Mesendoderm (in vitro differentiated cells): Measurements from ENCODE around the gene RNF141.

ENCODE experiments used
- DNase-seq: peaks from one replicate; pipeline ENCODE4 v3.0.0; 2013
- H2AK5ac ChIP-seq: 2 replicates; pipeline ENCODE4 v1.6.1; 2013; ENCODE audit warnings: low read length, inconsistent platforms
- H2BK120ac ChIP-seq: 2 replicates; pipeline ENCODE4 v1.6.1; 2013; ENCODE audit warnings: low read depth, mild to moderate bottlenecking, low read length, moderate library complexity, mixed read lengths
- H2BK15ac ChIP-seq: replicated peaks from 2 replicates; pipeline ENCODE4 v1.6.1; 2013; ENCODE audit warnings: low read depth, mild to moderate bottlenecking, moderate library complexity
- H2BK5ac ChIP-seq: 2 replicates; pipeline ENCODE4 v1.6.1; 2013; ENCODE audit warnings: low read length, inconsistent platforms
- H3K18ac ChIP-seq: 2 replicates; pipeline ENCODE4 v1.6.1; 2013; ENCODE audit warnings: mild to moderate bottlenecking, low read length, mixed read lengths
- H3K23ac ChIP-seq: one replicate; pipeline ENCODE4 v1.6.1; 2013; ENCODE audit warnings: low read length
- H3K27ac ChIP-seq: 2 replicates; pipeline ENCODE4 v1.5.1; 2013; ENCODE audit warnings: low read depth, mild to moderate bottlenecking, inconsistent platforms, low read length, moderate library complexity
- H3K27me3 ChIP-seq: 2 replicates; pipeline ENCODE4 v1.6.1; 2013; ENCODE audit warnings: low read length, control low read depth, mild to moderate bottlenecking, inconsistent platforms; ENCODE audit not compliant: insufficient read depth, poor library complexity
- H3K36me3 ChIP-seq: 2 replicates; pipeline ENCODE4 v1.6.1; 2013; ENCODE audit warnings: low read length, inconsistent platforms; ENCODE audit not compliant: control insufficient read depth, insufficient read depth
- H3K4ac ChIP-seq: one replicate; pipeline ENCODE4 v1.6.1; 2013; ENCODE audit warnings: low read depth, mild to moderate bottlenecking, low read length, moderate library complexity
- H3K4me1 ChIP-seq: 2 replicates; pipeline ENCODE4 v1.6.1; 2013; ENCODE audit warnings: low read depth, low read length, inconsistent platforms; ENCODE audit not compliant: control insufficient read depth
- H3K4me2 ChIP-seq: 2 replicates; pipeline ENCODE4 v1.6.1; 2013; ENCODE audit warnings: low read length
- H3K4me3 ChIP-seq: 2 replicates; pipeline ENCODE4 v1.5.1; 2013; ENCODE audit warnings: mild to moderate bottlenecking, low read length
- H3K56ac ChIP-seq: one replicate; pipeline ENCODE4 v1.6.1; 2013; ENCODE audit warnings: low read length
- H3K79me1 ChIP-seq: 2 replicates; pipeline ENCODE4 v1.6.1; 2013; ENCODE audit warnings: low read length, inconsistent platforms
- H3K79me2 ChIP-seq: 2 replicates; pipeline ENCODE4 v1.6.1; 2013; ENCODE audit warnings: mild to moderate bottlenecking, low read length; ENCODE audit not compliant: control insufficient read depth, insufficient read depth
- H3K9ac ChIP-seq: 2 replicates; pipeline ENCODE4 v1.6.1; 2013; ENCODE audit warnings: low read length, inconsistent platforms
- H4K5ac ChIP-seq: one replicate; pipeline ENCODE4 v1.6.1; 2013; ENCODE audit warnings: low read length
- H4K8ac ChIP-seq: one replicate; pipeline ENCODE4 v1.6.1; 2013; ENCODE audit warnings: low read depth, mild to moderate bottlenecking, control low read depth, low read length, moderate library complexity
- WGBS: extraction: QIAGEN DNeasy Blood & Tissue Kit; methylation state at CpG from one replicate; pipeline ENCODE4 v1.1.7; 2013; ENCODE audit warnings: low lambda C conversion rate, missing lambda C conversion rate; ENCODE audit not compliant: insufficient coverage; ENCODE audit errors: extremely low coverage; 5-methylcytosine and 5-hydroxymethylcytosine counted together

RNF141 gene

DNA sequence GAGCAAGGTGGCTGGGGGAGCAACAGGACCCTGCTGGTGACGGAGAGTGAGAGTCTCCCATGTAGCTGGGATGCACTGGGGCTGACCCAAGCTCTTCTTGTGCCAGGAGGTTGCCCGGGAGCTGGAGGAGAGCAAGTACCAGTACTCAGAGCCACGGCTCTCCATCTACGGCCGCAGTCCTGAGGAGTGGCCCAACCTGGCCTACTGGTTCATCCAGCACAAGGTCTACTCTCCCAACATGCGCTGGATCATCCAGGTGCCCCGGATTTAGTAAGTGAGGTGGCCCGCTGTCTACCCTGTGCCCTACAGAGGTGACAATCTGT lies 45.6 kb downstream of the RNF141 start:
- no peak overlapping the region for H3K4me3 ChIP-seq

DNA sequence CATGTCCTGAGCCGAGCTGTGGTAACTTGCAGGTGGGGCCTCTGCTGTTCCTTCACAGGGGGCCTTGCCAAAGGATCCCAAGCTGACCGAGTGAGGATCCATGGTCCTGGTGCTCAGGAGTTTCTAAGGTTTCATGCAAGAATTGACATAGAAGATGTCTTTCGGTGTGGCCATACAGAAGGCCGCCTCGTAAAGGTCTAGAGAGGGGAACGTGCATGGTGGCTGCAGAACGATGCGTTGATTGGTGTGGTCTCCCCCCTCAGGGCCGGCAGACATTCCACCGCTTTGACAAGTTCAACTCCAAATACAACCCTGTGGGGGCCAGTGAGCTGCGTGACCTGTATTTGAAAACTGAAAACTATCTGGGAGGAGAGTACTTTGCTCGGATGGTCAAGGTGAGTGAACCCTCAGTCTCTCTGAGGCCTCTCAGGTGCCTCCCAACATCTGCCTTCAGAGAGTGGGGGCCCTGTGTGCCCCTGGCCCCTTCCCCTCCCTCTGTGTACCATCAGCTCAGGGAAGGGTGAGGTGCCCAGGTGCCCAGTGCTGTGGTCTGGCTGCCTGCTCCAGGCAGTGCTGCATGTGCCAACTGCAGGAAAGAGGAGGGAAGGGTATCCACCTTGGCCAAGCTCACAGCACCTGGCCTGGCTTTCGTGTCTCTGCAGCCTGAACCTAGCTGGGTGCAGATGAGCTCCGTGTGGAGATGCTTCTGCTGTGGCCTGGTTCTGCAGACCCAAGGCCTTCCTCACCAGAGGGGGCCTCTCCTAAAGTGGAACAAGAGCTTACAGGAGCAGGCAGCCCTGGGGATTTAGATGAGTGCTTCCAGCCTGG lies 46.1 kb downstream of the RNF141 start:
- Histone ChIP-seq H3K79me2 (no peaks in the 10 kb centered on the region), H3K27me3 (no peaks in the 10 kb centered on the region), H3K79me1 (no peaks in the 10 kb centered on the region), H2AK5ac (no peak overlapping the region), H3K23ac (no peak overlapping the region), H3K36me3 (no peaks in the 10 kb centered on the region), H2BK15ac (no peak overlapping the region), H3K4ac (no peak overlapping the region), H3K9ac (no peak overlapping the region), H3K4me3 (no peak overlapping the region), H4K8ac (no peak overlapping the region), H3K18ac (no peak overlapping the region), H4K5ac (no peak overlapping the region), H3K4me1 (no peaks in the 10 kb centered on the region), H2BK120ac (no peak overlapping the region), H3K27ac (no peak overlapping the region), H2BK5ac (no peak overlapping the region), H3K56ac (no peak overlapping the region), H3K4me2 (no peak overlapping the region)
- no CpG with 5 or more reads among the region's 14 CpGs for WGBS
- no peak for DNase-seq

More for the DNA sequence above, 45.6 kb downstream of the RNF141 start:
- H2BK15ac ChIP-seq: no peak overlapping the region
- DNase-seq: no peak
- no peak overlapping the region for H2AK5ac ChIP-seq
- H4K8ac ChIP-seq: no peak overlapping the region
- H3K27ac ChIP-seq: no peak overlapping the region
- H3K18ac ChIP-seq: no peak overlapping the region
- peaks cover 4% of the 10 kb centered on the region for H3K36me3 ChIP-seq
- no peak overlapping the region for H3K23ac ChIP-seq
- H3K9ac ChIP-seq: no peak overlapping the region
- no peaks in the 10 kb centered on the region for H3K27me3 ChIP-seq
- no peak overlapping the region for H3K4ac ChIP-seq
- no peak overlapping the region for H3K56ac ChIP-seq
- H3K79me1 ChIP-seq: no peaks in the 10 kb centered on the region
- H2BK120ac ChIP-seq: no peak overlapping the region
- no peak overlapping the region for H4K5ac ChIP-seq
- no peak overlapping the region for H2BK5ac ChIP-seq
- no peaks in the 10 kb centered on the region for H3K79me2 ChIP-seq
- no CpG with 5 or more reads among the region's 8 CpGs for whole genome bisulfite sequencing
- H3K4me2 ChIP-seq: no peak overlapping the region
- no peaks in the 10 kb centered on the region for H3K4me1 ChIP-seq

GRCh38 chr11:10493041-10493663 lies 47.8 kb downstream of the RNF141 start:
- H3K56ac ChIP-seq: no peak overlapping the region
- H2BK15ac ChIP-seq: no peak overlapping the region
- no peak overlapping the region for H3K9ac ChIP-seq
- H3K4me2 ChIP-seq: no peak overlapping the region
- no peak overlapping the region for H3K4me3 ChIP-seq
- no peaks in the 10 kb centered on the region for H3K4me1 ChIP-seq
- DNase-seq: no peak
- no peaks in the 10 kb centered on the region for H3K79me2 ChIP-seq
- WGBS: no CpG with 5 or more reads among the region's 18 CpGs
- no peaks in the 10 kb centered on the region for H3K36me3 ChIP-seq
- H3K4ac ChIP-seq: no peak overlapping the region
- no peak overlapping the region for H3K23ac ChIP-seq
- H3K27ac ChIP-seq: no peak overlapping the region
- no peaks in the 10 kb centered on the region for H3K79me1 ChIP-seq
- no peak overlapping the region for H2BK5ac ChIP-seq
- no peak overlapping the region for H4K5ac ChIP-seq
- H3K27me3 ChIP-seq: no peaks in the 10 kb centered on the region
- H4K8ac ChIP-seq: no peak overlapping the region
- H2AK5ac ChIP-seq: no peak overlapping the region
- no peak overlapping the region for H3K18ac ChIP-seq
- H2BK120ac ChIP-seq: no peak overlapping the region

DNA sequence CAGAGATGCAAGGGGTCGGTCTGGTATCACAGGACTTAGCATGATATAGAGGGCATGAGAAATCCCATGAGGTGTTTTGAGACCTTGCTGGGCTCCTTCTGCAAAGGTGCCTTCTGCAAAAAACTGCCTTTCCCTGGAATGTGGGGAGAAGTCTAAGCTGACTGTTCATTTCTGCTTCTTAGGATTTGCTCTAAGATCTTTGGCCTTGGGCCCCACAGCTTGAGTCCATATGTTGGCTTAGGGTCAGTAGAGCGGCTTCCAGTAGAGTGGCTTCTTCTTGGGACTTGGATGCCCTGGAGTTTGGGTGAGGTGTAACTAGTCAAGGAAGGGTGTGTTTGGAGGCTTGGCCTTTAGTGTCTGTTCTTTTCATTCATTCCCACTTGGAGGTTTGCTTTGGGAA lies 48.9 kb downstream of the RNF141 start:
- H3K27ac ChIP-seq: no peak overlapping the region
- no peak overlapping the region for H2AK5ac ChIP-seq
- no peaks in the 10 kb centered on the region for H3K79me1 ChIP-seq
- H3K18ac ChIP-seq: no peak overlapping the region
- no CpG with 5 or more reads among the region's 2 CpGs for WGBS
- no peak overlapping the region for H3K56ac ChIP-seq
- H3K4me1 ChIP-seq: no peaks in the 10 kb centered on the region
- H3K4ac ChIP-seq: no peak overlapping the region
- no peak overlapping the region for H4K5ac ChIP-seq
- no peaks in the 10 kb centered on the region for H3K27me3 ChIP-seq
- H3K23ac ChIP-seq: no peak overlapping the region
- no peak overlapping the region for H3K9ac ChIP-seq
- H3K79me2 ChIP-seq: no peaks in the 10 kb centered on the region
- H4K8ac ChIP-seq: no peak overlapping the region
- no peak overlapping the region for H2BK15ac ChIP-seq
- no peak overlapping the region for H2BK120ac ChIP-seq
- DNase-seq: no peak
- H3K4me3 ChIP-seq: no peak overlapping the region
- H3K36me3 ChIP-seq: no peaks in the 10 kb centered on the region
- no peak overlapping the region for H2BK5ac ChIP-seq
- H3K4me2 ChIP-seq: no peak overlapping the region

DNA sequence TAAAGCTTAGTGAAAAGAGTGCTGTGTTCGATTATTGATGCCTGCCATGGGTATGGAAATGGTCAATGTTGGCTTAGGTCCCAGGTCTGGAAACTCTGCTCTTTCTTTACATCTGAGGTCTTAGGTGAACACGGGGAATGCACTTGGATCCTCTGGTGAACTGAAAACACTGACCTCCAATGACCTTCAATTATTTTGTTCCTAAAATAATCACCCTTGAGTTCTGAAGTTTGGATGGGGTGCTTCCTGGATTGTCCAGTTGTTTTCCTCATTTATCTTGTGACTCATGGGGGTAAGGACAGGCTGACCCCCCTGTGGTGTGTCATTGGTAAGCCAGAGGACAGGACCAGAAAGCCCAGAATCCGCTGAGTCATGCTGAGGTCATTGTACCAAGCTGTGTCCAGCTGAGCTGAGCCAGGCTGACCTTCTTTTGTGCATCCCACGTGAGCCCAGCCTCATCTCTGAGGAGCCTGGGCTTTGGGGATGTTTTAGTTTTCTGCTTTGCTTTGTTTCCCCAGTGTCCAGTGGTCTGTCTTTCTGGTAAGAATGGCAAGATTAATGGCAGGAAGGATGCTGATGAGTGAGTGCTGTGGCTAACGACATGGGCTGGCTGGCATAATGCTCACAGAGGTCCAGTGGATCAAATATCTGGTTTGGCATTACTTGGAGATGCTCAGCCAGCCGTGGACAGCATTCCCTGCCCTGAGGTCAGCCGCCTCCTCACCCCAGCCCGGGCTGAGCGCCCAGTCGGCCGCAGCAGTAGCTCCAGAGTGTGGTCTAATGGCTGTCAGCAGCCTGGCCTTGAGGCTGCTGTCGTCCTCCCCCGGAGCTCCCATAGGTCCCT lies 50.4 kb downstream of the RNF141 start:
- Histone ChIP-seq H3K56ac (no peak overlapping the region), H3K4me3 (no peak overlapping the region), H3K23ac (no peak overlapping the region), H2BK5ac (no peak overlapping the region), H3K4ac (no peak overlapping the region), H3K79me2 (no peaks in the 10 kb centered on the region), H3K4me1 (no peaks in the 10 kb centered on the region), H3K36me3 (no peaks in the 10 kb centered on the region), H3K4me2 (no peak overlapping the region), H2BK15ac (no peak overlapping the region), H3K27ac (no peak overlapping the region), H3K18ac (no peak overlapping the region), H2BK120ac (no peak overlapping the region), H2AK5ac (no peak overlapping the region), H4K5ac (no peak overlapping the region), H3K79me1 (no peaks in the 10 kb centered on the region), H4K8ac (no peak overlapping the region), H3K9ac (no peak overlapping the region), H3K27me3 (no peaks in the 10 kb centered on the region)
- DNase-seq: peak; percentile 65
- no CpG with 5 or more reads among the region's 13 CpGs for WGBS
